DMS79 (cell line): ENCODE measurements around the gene GNAI1.
"Not testable (repeated sequence)": the region's sequence is repeated elsewhere in the genome, so short reads cannot be mapped to it uniquely, and the experiment has no call there.

ENCODE experiments used
- DNase-seq: peaks from one replicate; lab custom pipeline; 2025; lab: John Stamatoyannopoulos, UW

Gene GNAI1

DNA sequence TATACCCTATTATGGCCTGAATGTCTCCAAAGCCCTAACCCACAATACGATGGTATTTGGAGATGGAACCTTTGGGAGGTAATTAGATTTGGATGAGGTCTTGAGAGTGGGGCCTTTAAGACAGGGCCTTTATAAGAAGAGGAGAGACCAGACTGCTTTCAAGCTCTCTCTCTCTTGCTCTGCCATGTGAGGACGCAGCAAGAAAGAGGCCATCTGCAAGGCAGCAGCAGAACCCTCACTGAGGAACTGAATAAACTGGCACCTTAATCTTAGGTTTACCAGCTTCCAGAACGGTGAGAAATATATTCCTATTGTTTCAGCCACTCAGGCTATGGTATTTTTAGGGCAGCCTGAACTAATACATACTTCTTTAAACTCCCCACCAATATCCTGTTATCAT lies 2.0 kb upstream of the GNAI1 start:
- no peak for DNase-seq

DNA sequence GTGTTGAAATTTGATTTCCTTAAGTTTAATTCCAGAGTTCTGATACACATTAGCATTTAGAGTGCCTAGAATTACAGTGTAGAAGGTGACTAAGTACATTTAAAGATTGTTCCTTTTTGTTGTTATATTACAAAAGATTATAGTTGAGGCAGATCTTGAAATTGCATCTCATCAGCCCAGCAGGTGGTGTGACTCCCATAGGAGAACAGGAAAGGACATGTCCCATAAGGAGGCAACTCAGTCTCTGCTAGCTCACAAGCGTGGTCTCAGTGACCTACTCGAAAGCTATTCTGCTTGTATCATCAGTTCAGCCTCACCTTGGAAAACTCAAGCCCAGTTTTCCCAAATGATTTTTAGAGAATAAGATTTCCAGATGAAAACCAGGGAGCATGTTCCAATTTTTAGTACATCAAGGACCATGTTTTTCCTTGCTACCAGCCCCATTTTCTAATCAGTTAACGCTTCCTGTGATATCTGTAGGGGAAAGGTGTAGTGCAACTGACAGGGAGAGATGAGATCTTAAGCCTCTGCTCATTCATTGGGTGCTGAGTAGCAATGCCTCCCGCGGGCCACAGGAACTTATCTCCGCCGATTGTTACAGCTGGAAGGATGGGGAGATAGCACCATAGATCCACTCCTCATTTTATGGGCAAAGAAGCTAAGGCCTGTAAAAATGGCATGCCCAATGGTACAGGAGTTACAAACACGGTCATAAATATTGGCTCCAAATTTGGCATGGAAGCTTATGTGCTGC lies 1.1 kb upstream of the GNAI1 start:
- DNase-seq = no peak

DNA sequence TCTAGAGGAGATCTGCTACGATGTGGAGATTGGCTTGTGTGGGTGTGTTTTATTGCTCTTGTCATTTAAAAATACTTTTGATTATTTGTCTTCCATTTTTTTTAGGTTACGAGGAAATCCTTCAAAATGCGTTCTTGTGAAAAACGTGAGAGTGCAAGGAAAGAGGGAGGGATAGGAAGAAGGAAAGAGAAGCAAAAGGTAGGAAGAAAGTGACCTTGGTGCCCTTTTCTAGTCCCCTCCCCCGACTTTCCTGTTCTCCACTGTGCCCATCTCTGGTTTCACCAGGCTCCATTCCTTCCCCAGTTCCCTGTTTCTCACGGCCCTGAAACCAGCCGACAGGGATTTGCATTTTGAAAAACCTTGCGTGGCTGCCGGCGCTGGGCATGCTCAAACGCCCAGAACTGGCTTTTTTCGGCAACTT lies 506 bp upstream of the GNAI1 start:
- no peak for DNase-seq

DNA sequence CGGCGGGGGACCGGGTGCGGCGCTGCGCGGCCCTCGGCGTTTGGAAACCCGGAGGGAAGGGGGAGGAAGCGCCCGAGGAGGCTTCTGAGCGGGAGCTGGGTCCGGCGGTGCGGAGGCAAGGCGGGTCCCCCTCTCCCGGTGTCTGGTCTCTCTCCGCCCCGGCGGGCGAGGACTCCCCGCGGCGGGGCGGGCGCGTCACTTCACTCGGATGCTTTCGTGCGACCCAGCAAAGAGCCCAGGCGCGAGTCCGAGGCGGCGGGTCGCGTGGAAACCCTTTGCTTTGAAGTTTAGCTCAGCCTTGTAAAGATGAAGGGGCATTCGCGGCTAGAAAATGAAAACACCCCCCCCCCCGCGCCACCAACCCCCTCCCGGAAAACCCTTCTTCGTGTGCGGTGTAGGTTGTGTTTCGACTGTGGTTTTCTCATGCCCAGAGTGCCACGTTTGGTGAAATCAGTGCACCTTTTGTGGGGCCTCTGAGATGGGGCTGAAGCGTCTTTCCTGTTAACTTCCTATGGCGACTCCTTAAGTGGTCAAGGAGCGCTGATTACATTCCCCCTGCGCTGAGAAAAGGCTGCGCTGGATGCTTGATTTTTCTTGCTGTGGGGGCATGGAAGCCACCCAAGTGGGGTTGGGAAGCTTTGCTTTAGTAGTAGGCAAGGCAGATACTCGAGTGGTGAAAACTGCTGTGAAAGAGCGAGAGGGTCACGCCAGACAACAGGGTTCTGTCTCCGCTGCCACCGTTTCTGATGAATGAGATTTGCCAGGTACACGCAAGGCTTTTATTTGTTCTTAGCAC lies 876 bp downstream of the GNAI1 start:
- peak; percentile 17 for DNase-seq

DNA sequence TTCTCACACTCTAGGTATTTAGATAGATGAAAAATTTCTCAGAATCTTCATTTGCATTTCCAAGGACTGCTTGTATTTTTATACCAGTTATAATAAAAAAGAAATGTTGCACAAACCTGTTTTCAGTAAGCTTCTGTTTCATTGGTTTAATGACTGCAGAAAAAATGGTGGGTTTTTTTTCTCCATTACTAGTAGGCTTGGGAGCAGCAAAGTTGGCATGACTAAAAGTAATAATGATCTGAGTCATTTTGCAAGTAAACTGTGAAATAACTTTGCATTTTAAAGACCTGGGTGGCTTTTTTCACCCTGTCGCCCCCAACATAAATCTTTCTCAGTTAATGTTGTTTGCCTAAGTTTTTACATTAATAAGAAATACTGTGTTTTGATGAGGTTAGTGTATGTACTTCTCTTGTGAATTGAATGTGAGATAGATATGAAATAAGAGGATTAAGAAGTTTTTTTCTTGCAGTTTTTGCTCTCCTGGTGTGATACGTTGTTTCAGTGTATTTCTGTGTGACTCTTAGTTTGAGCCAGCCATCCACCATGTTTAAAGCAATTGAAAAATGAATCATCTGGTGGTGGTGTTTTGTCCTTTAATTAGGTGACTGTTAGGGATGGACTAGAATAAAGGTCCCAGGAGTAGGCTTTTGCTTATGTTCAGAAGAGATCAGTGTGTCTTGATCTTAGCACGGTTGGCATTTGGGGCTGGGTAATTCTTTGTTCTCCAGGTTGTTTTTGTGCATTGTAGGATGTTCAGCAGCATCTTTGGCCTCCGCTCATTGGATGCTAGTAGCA lies 1.8 kb downstream of the GNAI1 start:
- no peak for DNase-seq

DNA sequence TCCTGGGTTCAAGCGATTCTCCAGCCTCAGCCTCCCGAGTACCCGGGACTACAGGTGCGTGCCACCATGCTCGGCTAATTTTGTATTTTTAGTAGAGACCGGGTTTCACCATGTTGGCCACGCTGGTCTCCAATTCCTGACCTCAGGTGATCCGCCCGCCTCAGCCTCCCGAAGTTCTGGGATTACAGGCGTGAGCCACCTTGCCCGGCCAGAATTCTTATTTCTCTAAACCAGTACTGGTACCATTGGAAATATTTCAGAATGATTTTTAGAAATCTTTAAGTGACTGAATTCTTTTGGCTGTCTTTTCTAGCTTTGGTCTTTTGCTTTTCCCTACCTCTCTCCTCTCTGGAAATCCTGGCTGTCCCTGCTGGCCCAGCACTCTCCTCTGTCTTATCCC lies 2.8 kb downstream of the GNAI1 start:
- DNase-seq = no peak

DNA sequence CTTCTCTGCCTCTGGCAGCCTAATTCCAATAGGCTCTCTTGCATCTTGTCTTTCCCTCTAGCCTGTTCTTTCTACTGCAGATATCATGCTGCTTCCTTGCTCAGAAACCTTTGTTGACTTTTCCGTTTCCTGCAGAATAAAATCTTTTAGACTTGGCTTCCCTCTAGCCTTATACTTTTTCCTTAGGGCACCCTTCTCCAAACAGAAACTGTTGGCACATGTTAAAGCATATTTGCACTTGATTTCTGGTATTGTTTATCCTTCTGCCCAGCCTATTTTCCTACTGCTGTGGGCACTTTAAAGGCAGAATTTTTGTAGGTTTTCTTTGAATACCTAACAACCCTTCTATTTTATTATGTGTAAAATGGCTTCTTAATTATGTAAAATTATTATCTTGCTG lies 4.6 kb downstream of the GNAI1 start:
- no peak for DNase-seq

DNA sequence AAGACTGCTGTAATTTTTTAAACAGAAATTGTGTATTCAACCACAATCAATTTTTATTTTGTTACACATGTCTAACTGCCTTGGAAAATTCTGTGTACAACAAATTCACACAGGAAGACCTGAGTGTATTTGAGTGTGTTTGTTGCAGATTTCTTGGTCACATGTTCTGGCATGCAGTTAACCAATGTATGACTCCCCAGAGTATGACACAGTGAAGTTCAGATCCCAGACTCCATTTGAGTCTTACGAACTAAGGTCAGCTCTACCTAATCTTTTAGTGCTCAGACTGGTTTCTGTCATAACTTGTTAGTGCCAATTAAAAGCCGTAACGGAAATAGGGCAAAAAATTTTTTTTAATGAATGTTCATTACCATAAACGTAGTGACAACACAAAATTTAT lies 5.8 kb downstream of the GNAI1 start:
- no peak for DNase-seq

DNA sequence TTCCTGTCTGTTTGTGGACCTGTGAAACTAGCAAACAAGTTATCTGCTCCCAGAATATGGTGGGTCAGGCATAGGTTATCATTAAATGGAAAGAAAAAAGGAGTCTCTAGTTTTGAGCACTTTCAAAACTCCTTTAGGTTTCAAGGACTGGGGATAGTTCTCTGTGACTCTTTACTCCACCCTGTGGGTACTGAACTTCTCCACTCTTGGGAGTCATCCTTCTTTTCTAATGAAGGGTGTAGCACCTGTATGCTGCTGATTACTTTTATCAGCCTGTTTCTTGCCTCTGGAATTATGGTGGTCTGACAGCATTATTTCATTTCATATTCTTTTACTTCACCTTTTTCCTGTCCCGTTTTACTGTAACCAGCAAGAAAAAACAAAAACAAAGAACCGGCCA lies 6.7 kb downstream of the GNAI1 start:
- no peak for DNase-seq

DNA sequence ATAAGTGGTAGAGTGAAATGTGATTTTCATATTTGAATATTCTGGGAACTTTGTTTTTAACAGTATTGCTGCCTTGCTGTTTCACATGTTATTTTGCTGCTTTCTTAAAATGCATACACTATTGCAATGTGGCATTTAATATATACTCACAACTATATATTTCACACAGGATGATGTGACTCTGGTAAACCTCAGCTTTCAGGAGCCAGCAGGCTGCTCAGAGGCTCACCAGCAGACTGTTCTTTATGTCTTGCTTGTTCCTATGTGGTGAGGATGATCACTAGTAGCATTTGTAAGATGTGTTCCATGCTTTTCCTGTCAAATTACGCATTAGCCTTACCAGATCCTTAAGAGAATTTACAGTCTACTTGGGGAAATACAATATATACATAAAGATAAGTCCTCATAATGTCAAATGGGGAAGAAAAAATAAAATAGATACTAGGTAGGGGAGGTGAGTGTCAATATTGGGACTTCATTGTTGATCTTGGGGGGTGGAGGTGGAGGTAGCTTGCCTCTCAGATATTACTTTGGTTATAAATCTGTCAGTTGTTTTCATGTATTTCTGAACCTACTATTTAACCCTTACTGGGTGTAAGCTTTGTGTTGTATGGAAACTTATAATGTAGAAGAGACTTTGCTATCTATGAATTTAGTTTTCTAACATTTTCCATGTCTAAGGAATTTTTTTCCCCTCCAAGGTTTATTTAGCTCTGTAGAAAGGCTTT lies 8.4 kb downstream of the GNAI1 start:
- DNase-seq = no peak

DNA sequence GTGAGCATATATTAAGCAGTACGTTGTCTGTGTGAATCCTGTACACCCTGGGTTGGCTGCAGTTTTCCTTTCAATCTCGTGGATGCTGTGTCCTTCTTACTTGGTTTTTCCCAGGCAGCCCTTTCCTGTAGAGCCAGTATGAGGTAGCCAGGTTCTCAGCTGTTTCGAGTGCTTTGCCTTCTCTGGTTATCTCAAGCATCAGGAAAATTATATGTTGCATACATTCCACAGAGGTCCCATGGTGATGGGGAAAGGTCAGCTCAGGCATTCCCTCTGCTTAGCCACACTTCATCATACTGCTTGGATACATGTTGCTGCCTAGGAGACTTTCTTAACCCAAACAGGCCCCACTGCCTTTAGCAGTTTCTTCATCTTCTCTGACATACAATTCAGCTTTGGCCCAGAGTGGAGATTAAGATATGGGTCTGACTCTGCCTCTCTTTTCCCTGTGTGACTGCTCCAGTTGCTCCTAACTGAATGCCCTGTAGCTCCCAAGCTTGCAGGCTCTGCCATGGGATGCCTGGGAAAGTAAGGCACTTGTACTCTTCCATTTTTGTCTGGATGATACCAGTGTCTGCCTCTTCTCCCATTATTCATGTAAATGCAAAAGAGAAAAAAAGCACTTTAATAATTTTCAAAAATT lies 11.3 kb downstream of the GNAI1 start:
- no peak for DNase-seq

DNA sequence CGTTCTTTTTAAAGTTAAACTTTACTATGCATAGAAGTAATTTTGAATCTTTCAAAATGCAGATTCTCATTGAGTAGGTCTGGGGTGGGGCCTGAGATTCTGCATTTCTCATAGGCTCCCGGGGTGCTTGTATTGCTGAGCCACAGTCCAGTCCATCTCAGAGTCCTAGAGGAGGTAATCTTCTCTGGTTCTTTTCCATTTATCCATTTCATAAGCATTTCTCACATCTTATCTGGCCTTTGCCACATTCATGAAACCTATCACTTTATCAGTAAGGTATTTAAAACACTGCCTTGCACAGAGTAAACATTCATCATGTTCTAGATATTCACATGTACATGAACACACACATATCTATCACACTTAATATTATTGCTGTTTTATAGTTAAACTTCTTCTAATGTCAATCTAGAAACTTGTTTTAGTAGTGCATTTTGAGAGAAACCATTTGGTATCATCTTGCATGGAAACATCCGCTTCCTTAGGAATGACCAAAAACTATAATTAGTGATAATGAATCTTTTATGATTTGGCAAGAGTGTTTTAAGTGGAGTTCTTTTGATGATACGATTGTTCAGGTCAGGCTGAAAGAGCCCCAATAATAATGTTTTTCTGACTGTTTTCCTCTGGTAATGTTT lies 12.0 kb downstream of the GNAI1 start:
- no peak for DNase-seq

DNA sequence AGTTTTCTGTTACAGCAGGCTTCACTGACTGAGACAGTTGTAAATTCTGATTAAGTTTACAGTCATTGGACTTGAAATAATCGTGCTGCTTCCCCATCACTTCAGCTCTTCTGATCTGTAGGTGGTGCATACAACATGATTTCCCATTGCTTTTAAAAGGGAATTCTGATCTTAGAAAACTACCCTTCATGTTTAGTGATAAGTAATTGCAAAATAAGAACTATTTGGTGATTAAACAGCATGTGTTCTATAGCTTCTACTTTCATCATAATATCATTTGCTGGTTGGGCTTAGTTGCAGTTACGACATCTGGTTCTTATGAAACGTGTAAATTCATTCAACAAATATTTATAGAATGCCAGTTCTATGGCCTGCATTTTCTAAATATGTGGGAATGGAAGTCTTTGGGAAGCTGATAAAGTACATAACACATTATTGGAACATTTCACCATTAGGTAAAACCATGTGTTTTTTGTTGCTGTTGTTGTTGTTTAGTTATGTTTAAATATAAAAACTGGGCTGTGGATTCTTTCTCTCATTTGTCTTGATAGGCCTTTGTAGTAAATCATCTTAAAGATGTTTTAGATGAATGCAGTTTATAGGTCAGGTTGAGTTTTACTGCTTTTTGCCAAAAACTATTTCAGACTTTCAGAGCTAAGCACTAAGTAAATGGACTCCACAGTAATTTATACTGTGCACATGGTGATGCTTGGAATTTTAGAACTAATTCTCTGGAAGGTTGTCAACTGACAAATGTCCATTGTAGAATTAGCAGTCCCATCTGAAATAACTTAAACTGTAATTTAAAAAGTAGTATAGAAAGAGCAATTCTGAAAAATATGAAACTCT lies 13.1 kb downstream of the GNAI1 start:
- DNase-seq = no peak

DNA sequence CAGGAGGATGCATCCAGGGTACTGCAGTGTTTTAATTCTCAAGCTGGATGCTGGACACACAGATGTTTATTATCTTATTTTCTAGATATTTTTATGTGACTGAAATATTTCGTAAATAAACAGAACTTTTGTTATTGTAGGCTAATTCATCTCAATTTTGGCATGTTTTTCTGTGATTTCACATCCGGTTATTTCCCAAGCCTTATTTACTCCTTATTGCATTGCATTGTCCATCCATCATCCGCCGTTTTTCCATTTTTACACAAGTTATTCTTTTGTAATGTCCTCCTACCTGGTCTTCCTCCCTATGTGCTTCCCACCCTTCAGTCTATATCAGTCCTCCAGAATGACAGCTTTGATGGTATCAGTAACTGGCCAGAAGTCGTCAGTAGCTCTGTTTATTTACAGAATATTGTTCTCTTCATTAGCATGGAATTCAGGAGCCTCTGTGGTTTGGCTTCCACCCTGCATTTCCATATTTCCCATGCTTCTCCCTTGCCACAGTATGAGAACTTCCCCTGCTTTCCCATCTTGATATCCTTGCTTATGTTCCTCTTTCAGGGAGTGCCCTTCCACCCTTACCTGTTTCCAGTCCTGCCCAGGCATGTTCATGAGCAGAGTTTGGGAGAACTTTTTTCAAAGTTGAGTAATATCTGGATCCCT lies 16.1 kb downstream of the GNAI1 start:
- DNase-seq = no peak

DNA sequence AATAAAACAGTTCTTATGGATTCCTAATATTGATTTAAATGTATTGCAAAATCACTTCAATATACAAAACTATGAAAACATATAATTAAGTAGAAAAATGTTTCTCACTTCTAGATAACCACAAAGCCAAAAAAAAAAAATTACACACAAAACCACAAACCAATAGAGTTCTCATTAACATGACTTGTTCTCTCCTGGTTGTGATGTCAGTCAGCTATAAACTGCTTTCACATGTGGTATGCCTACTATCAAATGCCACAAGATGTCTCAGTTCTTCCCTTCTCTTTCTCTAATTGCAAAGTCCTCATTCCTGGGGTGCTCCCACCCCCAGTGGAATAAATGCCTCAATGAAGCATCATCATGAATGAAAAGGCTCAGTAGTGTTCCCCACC lies 16.6 kb downstream of the GNAI1 start:
- no peak for DNase-seq

DNA sequence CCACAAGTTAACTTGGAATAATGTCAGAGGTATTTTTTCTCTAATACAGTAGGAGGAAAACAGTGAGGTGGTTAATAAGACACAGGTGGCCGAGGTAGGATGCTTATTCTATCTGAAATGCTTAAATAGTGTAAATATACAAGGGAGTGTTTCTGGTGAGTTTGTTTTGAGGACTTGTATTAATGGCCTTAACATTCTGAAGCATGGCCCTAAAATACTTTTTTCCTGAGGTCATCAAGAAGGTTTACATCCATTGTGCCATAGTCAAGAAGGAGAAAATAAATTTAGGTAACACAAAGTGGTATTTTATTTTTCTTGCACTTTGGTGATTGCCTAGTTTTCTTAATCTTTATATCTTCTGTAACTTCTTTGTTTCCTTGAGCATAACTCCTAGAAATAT lies 18.8 kb downstream of the GNAI1 start:
- no peak for DNase-seq

DNA sequence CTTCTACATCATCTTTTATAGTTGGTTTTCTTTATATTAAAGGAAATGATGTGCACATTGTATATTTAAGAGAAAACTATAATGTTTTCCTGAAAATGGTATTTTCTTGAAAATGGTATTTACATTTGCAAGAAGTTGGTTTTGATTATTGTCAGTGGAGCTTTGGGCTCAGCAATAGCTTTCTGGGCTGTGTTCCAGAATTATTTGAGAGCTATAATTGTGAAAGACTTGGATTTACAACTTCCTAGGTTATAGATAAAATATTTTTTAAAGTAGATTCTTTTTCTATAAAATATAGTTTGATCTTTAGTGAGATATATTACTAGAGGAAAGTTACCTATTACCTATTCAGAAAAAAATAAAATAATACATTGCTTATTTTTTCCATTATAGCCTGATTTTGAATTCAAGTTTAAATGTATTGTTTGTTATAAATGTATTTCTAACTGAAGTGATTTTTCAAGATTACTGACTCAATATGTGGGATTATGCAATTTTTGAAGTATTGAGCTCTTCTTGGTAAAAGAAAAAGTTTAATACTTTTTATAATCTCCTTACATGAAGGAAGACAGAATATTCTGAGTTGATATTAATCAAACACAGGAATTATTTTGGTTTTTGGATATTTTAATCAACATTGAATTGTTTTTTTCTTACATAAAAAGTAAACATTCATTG lies 20.2 kb downstream of the GNAI1 start:
- no peak for DNase-seq

DNA sequence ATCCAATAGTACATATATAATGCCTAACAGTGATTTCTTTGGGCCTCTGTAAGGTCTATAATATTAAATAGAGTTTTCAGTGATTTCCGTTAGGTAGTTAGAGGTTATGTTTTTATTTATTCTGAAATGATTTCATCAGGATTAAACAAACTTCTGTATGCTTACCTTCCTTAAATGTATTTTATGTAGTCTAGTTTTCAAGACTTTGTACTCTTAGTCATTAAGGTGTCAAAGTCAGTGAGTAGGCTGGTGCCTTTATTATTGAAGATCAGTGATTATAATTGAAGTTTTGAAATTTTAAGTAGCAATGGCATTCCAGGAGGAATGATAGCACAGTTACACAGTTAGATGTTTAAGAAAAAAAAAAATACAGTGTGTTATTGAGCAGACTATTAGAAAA lies 20.7 kb downstream of the GNAI1 start:
- no peak for DNase-seq

DNA sequence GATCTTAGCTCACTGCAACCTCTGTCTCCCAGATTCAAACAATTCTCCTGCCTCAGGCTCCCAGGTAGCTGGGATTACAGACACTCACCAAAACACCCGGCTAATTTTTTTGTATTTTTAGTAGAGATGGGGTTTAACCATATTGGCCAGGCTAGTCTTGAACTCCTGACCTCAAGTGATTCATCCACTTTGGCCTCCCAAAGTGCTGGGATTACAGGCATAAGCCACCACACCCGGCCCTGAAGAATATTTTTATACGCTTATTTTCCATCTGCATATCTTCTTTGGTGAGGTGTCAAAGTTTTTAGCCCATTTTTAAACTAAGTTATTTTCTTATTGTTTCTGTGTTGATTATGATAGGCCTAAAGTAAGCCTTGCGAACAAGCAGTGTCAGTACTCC lies 23.1 kb downstream of the GNAI1 start:
- DNase-seq = not testable (repeated sequence)
